OCI-LY3 (cell line): ENCODE measurements around the gene CLHC1.

ENCODE experiments used
- EZH2phosphoT487 ChIP-seq: fragments of 200-600 bp; shearing (Covaris generic); IDR thresholded peaks from 2 replicates; pipeline ENCODE4 v1.6.1; 2018; ENCODE audit warnings: antibody characterized with exemption, mixed run types, low read depth
- TF ChIP-seq, protein P1 (sequence below): fragments of 200-600, 300-600 bp; sonication (generic); IDR thresholded peaks from 2 replicates; pipeline ENCODE4 v1.5.1; 2014; ENCODE audit warnings: antibody characterized with exemption, low read length, low read depth

DNA sequence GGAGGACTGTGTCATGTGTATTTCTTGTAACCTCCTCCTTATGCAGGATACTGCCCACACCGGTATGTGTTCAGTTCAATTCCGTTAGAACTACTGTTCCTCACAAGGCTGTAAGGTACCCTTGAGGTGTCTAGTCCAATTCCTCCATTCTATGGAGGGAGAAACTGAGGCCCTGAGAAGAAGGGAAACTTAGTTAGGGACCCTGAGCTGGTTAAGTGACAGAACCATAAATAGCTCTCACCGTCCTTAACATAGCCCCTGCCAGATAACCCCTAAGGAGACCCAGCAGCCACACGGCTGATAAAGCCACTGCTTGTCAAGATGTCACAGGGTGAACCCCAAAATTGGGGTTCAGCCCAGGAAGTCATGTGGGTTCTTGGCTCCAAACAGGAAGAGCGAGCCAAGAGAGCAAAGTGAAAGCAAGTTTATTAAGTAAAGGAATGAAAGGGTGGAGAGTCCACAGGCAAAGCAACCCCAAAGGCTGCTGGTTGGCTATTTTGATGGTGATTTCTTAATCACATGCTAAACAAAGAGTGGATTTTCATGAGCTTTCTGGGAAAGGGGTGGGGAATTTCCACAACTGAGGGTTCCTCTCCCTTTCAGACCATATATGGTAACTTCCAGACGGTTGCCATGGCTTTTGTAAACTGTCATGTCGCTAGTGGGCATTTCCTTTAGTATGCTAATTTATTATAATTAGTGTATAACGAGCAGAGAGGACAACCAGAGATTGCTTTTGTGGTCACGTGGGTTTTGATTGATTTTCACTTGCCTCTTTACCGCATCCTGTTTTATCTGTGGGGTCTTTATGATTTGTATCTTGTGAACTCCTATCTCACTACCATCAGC, 98.4 kb downstream of the CLHC1 start:
- TF ChIP-seq, protein P1, sequence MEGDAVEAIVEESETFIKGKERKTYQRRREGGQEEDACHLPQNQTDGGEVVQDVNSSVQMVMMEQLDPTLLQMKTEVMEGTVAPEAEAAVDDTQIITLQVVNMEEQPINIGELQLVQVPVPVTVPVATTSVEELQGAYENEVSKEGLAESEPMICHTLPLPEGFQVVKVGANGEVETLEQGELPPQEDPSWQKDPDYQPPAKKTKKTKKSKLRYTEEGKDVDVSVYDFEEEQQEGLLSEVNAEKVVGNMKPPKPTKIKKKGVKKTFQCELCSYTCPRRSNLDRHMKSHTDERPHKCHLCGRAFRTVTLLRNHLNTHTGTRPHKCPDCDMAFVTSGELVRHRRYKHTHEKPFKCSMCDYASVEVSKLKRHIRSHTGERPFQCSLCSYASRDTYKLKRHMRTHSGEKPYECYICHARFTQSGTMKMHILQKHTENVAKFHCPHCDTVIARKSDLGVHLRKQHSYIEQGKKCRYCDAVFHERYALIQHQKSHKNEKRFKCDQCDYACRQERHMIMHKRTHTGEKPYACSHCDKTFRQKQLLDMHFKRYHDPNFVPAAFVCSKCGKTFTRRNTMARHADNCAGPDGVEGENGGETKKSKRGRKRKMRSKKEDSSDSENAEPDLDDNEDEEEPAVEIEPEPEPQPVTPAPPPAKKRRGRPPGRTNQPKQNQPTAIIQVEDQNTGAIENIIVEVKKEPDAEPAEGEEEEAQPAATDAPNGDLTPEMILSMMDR: no peak
- no peak for TF ChIP-seq EZH2phosphoT487
